Endothelial cell of umbilical vein (primary cell): ENCODE results near the gene SLC28A1.

ENCODE experiments used
- CTCF ChIP-seq, 2 donors: IDR thresholded peaks; 1 replicate in 1 of 2; 2 replicates in 1 of 2; pipeline ENCODE4 v1.5.1; 2011; ENCODE audit warnings: low read length in 2 of 2, mild to moderate bottlenecking in 2 of 2, moderate library complexity in 2 of 2, control low read depth in 1 of 2, inconsistent platforms in 1 of 2, low read depth in 1 of 2; ENCODE audit not compliant: insufficient read depth in 1 of 2; ENCODE audit errors: extremely low read depth in 1 of 2
- EZH2 ChIP-seq: IDR thresholded peaks from 2 replicates; pipeline ENCODE4 v1.6.1; 2012; ENCODE audit warnings: borderline replicate concordance, low read depth, mild to moderate bottlenecking, moderate library complexity, low read length, inconsistent platforms; ENCODE audit not compliant: severe bottlenecking
- FOS ChIP-seq: IDR thresholded peaks from 2 replicates; pipeline ENCODE4 v1.6.1; 2011; ENCODE audit warnings: mild to moderate bottlenecking, low read length, moderate library complexity, borderline replicate concordance; ENCODE audit not compliant: insufficient read depth
- GATA2 ChIP-seq: IDR thresholded peaks from 2 replicates; pipeline ENCODE4 v1.7.0; 2011; ENCODE audit warnings: low read depth, mild to moderate bottlenecking, moderate library complexity, mixed read lengths, low read length; ENCODE audit not compliant: insufficient read length, insufficient read depth
- JUN ChIP-seq: IDR thresholded peaks from 2 replicates; pipeline ENCODE4 v1.6.1; 2011; ENCODE audit warnings: borderline replicate concordance, low read depth; ENCODE audit not compliant: insufficient read length, insufficient read depth
- MAX ChIP-seq: IDR thresholded peaks from 2 replicates; pipeline ENCODE4 v1.6.1; 2011; ENCODE audit not compliant: insufficient read depth, insufficient read length
- MYC ChIP-seq: IDR thresholded peaks from one replicate; pipeline ENCODE4 v1.6.1; 2011; ENCODE audit warnings: mild to moderate bottlenecking, low read depth, low read length
- POLR2A ChIP-seq: IDR thresholded peaks from 2 replicates; pipeline ENCODE4 v1.6.1; 2012; ENCODE audit warnings: low read depth, mild to moderate bottlenecking, control low read depth, low read length
- POLR2AphosphoS5 ChIP-seq: IDR thresholded peaks from 2 replicates; pipeline ENCODE4 v1.6.1; 2012; ENCODE audit warnings: low read depth, mild to moderate bottlenecking, control low read depth, low read length, moderate library complexity; ENCODE audit not compliant: insufficient read depth

GRCh38 chr15:84942456-84942855, 58.0 kb downstream of the SLC28A1 start:
- TF ChIP-seq MAX = no peak
- TF ChIP-seq CTCF (IDR thresholded peaks at IDR 0.05; ENCODE audit: extremely low read depth in 1 of 2, insufficient read depth in 1 of 2, low read depth in 1 of 2, low read length in 2 of 2) = no peak
- no peak for TF ChIP-seq JUN
- no peak for TF ChIP-seq EZH2
- no peak for TF ChIP-seq POLR2A
- no peak for TF ChIP-seq POLR2AphosphoS5
- TF ChIP-seq MYC = no peak
- TF ChIP-seq FOS = no peak
- no peak for TF ChIP-seq GATA2
